HEK293 (cell line): Measurements from ENCODE around the gene ASB8.
A peak's percentile ranks its signal among the peaks of the same experiment; 100 is the strongest.

ENCODE experiments used
- CTCF ChIA-PET: fragments of 350-600 bp; formaldehyde crosslinking; extraction: SDS; loops from one replicate; lab custom pipeline; 2021; ENCODE audit warnings: antibody characterized with exemption; lab: Yijun Ruan, JAX
- POLR2A ChIA-PET: fragments of 300-600 bp; formaldehyde crosslinking; extraction: SDS; loops from one replicate; lab custom pipeline; 2020; ENCODE audit warnings: antibody characterized with exemption, inconsistent platforms; lab: Yijun Ruan, JAX
- H3K27ac ChIP-seq: fragments of 200-500 bp; sonication (Bioruptor generic); 2 replicates; pipeline ENCODE4 v1.5.1; 2014; ENCODE audit warnings: low read depth, low read length, control low read depth, inconsistent platforms; ENCODE audit errors: extremely low read depth
- H3K36me3 ChIP-seq, 2 experiments: fragments of 200-500 bp in 1 of 2; sonication (Bioruptor generic) in 1 of 2; 1 replicate in 1 of 2; 2 replicates in 1 of 2; pipeline ENCODE4 v1.5.1; 2014 to 2017; ENCODE audit warnings: inconsistent platforms in 2 of 2, low read length in 2 of 2; ENCODE audit not compliant: control insufficient read depth in 2 of 2, insufficient read depth in 1 of 2
- H3K4me1 ChIP-seq: fragments of 200-500 bp; sonication (Bioruptor generic); 2 replicates; pipeline ENCODE4 v1.5.1; 2014; ENCODE audit warnings: mild to moderate bottlenecking, low read length, inconsistent platforms; ENCODE audit not compliant: control insufficient read depth, insufficient read depth
- H3K4me3 ChIP-seq: 2 replicates; pipeline ENCODE4 v1.5.1; 2011; ENCODE audit warnings: low read depth, mild to moderate bottlenecking, control low read depth, low read length, moderate library complexity
- H3K9me3 ChIP-seq: fragments of 200-500 bp; sonication (Bioruptor generic); 2 replicates; pipeline ENCODE4 v1.5.1; 2014; ENCODE audit warnings: low read depth, low read length, inconsistent platforms; ENCODE audit not compliant: control insufficient read depth, insufficient read depth
- BCL11B ChIP-seq: fragments of 450-650 bp; formaldehyde crosslinking; IDR thresholded peaks from 2 replicates; pipeline ENCODE4 v1.5.1; 2016; ENCODE audit warnings: low read depth, missing biosample characterization, missing genetic modification characterization
- EGR2 ChIP-seq: fragments of 450-650 bp; formaldehyde crosslinking; IDR thresholded peaks from 2 replicates; pipeline ENCODE4 v1.5.1; 2016; ENCODE audit warnings: low read depth, missing biosample characterization, missing genetic modification characterization
- MEIS1 ChIP-seq: sonication (generic); formaldehyde crosslinking; IDR thresholded peaks from 2 replicates; pipeline ENCODE4 v1.8.1; 2022; ENCODE audit warnings: missing genetic modification reagents, mild to moderate bottlenecking, borderline replicate concordance
- SALL2 ChIP-seq: fragments of 450-650 bp; formaldehyde crosslinking; IDR thresholded peaks from 2 replicates; pipeline ENCODE4 v1.5.0; 2017; ENCODE audit warnings: missing biosample characterization, mild to moderate bottlenecking, missing genetic modification characterization, borderline replicate concordance
- SCRT2 ChIP-seq: fragments of 450-650 bp; formaldehyde crosslinking; IDR thresholded peaks from 2 replicates; pipeline ENCODE4 v1.5.1; 2016; ENCODE audit warnings: missing biosample characterization, missing genetic modification characterization
- TCF7L2 ChIP-seq: IDR thresholded peaks from 2 replicates; pipeline ENCODE4 v1.6.1; 2011; ENCODE audit warnings: low read depth, mild to moderate bottlenecking, inconsistent platforms, low read length, moderate library complexity, borderline replicate concordance
- ZNF112 ChIP-seq: fragments of 450-650 bp; formaldehyde crosslinking; IDR thresholded peaks from 2 replicates; pipeline ENCODE4 v1.5.0; 2017; ENCODE audit warnings: missing biosample characterization, missing genetic modification characterization
- ZNF121 ChIP-seq: fragments of 450-650 bp; formaldehyde crosslinking; IDR thresholded peaks from 2 replicates; pipeline ENCODE4 v1.5.1; 2016; ENCODE audit warnings: missing biosample characterization, missing genetic modification characterization
- ZNF140 ChIP-seq: fragments of 450-650 bp; formaldehyde crosslinking; IDR thresholded peaks from 2 replicates; pipeline ENCODE4 v1.5.1; 2016; ENCODE audit warnings: missing biosample characterization, missing genetic modification characterization
- ZNF169 ChIP-seq: fragments of 450-650 bp; formaldehyde crosslinking; IDR thresholded peaks from 2 replicates; pipeline ENCODE4 v1.5.1; 2016; ENCODE audit warnings: missing biosample characterization, missing genetic modification characterization
- ZNF324 ChIP-seq: fragments of 450-650 bp; formaldehyde crosslinking; IDR thresholded peaks from 2 replicates; pipeline ENCODE4 v1.5.1; 2016; ENCODE audit warnings: missing biosample characterization, missing genetic modification characterization
- ZNF426 ChIP-seq: fragments of 450-650 bp; formaldehyde crosslinking; IDR thresholded peaks from 2 replicates; pipeline ENCODE4 v1.5.1; 2017; ENCODE audit warnings: missing biosample characterization, missing genetic modification characterization, mild to moderate bottlenecking, inconsistent platforms, moderate library complexity
- ZNF501 ChIP-seq: fragments of 450-650 bp; formaldehyde crosslinking; IDR thresholded peaks from 2 replicates; pipeline ENCODE4 v1.5.1; 2016; ENCODE audit warnings: missing biosample characterization, missing genetic modification characterization
- ZNF529 ChIP-seq: fragments of 450-650 bp; formaldehyde crosslinking; IDR thresholded peaks from 2 replicates; pipeline ENCODE4 v1.5.1; 2017; ENCODE audit warnings: missing genetic modification characterization, missing biosample characterization; ENCODE audit not compliant: insufficient replicate concordance
- ZNF530 ChIP-seq: fragments of 450-650 bp; formaldehyde crosslinking; IDR thresholded peaks from 2 replicates; pipeline ENCODE4 v1.5.1; 2016; ENCODE audit warnings: low read depth, missing biosample characterization, missing genetic modification characterization
- ZNF785 ChIP-seq: fragments of 450-650 bp; formaldehyde crosslinking; IDR thresholded peaks from 2 replicates; pipeline ENCODE4 v1.5.1; 2016; ENCODE audit warnings: missing biosample characterization, missing genetic modification characterization
- ZSCAN30 ChIP-seq: fragments of 450-650 bp; IDR thresholded peaks from 2 replicates; pipeline ENCODE4 v1.5.1; 2018; ENCODE audit warnings: missing biosample characterization, mild to moderate bottlenecking, missing genetic modification characterization, moderate library complexity
- TF ChIP-seq, protein P1 (sequence below): fragments of 450-650 bp; formaldehyde crosslinking; IDR thresholded peaks from 2 replicates; pipeline ENCODE4 v1.5.1; 2016; ENCODE audit warnings: missing biosample characterization, missing genetic modification characterization
- TF ChIP-seq, protein P2 (sequence below): IDR thresholded peaks from 2 replicates; pipeline ENCODE4 v1.6.1; 2011; ENCODE audit warnings: mild to moderate bottlenecking, low read depth, low read length, borderline replicate concordance
- TF ChIP-seq, protein P3 (sequence below): fragments of 450-650 bp; formaldehyde crosslinking; IDR thresholded peaks from 2 replicates; pipeline ENCODE4 v1.5.1; 2016; ENCODE audit warnings: missing biosample characterization, missing genetic modification characterization
- TF ChIP-seq, protein P4 (sequence below): fragments of 450-650 bp; formaldehyde crosslinking; IDR thresholded peaks from 2 replicates; pipeline ENCODE4; 2016; ENCODE audit warnings: missing biosample characterization, missing genetic modification characterization
- TF ChIP-seq, protein P5 (sequence below): fragments of 450-650 bp; formaldehyde crosslinking; IDR thresholded peaks from 2 replicates; pipeline ENCODE4 v1.5.1; 2016; ENCODE audit warnings: missing biosample characterization, missing genetic modification characterization, borderline replicate concordance

ASB8 gene, protein sequence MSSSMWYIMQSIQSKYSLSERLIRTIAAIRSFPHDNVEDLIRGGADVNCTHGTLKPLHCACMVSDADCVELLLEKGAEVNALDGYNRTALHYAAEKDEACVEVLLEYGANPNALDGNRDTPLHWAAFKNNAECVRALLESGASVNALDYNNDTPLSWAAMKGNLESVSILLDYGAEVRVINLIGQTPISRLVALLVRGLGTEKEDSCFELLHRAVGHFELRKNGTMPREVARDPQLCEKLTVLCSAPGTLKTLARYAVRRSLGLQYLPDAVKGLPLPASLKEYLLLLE

DNA sequence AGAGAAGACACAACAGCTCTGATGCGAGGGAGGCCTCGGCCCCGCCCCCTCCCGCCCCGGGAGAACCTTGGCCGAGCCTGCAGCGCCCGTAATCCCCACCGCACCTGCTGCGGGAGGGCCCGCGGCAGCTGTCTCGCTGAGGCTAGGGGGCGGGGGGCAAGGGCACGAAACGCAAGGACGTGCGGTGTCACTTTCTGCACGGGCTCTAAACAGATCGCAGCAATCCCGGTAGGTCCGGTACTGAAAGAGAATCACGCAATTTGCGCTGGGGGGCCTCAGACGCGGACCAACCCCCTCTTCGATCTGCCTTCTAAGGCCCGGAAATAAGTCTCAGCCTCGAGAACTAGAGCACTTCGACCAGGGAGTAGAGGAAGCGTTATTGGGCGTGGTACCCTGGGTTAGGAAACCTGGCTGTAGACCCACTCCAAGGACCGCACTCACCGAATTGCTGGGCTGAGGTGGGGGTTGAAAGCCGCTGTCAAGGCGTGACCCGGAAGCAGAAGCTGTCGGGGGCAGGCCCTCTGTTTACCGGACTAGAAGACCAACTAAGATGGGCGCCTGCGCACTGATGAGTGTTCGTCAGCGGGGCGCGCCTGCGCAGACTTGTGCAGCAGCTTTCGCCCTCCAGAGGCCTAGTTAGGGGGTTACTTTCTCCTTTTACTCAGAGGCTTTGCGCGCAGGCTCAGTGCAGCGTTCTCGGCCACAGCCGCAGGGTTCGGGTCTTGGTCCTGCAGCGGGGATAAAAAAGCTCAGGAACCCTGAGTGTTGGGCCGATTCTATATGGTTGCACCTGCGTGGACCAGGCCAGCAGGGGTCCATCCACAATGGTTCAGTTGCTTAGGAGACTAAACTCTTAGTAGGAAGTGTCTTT lies at the start of gene ASB8:
TSS of gene ASB8 (minus strand) at position 498 of the 871 bp plus-strand sequence. CDS start 4,019 bp downstream, outside the sequence.
- Histone ChIP-seq H3K9me3 (no peaks in the 10 kb centered on the region), H3K4me3 (peak within 1 kb of the TSS; percentile 86), H3K27ac (peak within 1 kb of the TSS; percentile 70), H3K4me1 (no peaks in the 10 kb centered on the region), H3K36me3 (peaks cover 8 to 16% of the 10 kb centered on the region in 2 experiments)
- ChIA-PET POLR2A (interaction anchor here (1.0 to 2.0 kb wide), 11 partner anchors 11 to 156 kb away, joined by 3 to 20 read pairs (median 4); partner anchors contain the start of genes CCDC184, PFKM and SENP1), CTCF (interaction anchor here (0.6 to 2.0 kb wide), 11 partner anchors 8 to 432 kb away, joined by 3 to 6 read pairs (median 4); partner anchors contain the start of gene ENDOU)
- TF ChIP-seq SCRT2 (tag by site-specific recombination) (peak; percentile 54), ZNF530 (no peak), SALL2 (tag by site-specific recombination) (no peak), ZNF426 (tag by site-specific recombination) (no peak), BCL11B (tag by site-specific recombination) (no peak), ZNF501 (tag by site-specific recombination) (peak; percentile 92), ZNF140 (tag by site-specific recombination) (no peak), ZNF169 (tag by site-specific recombination) (no peak), ZNF112 (tag by site-specific recombination) (no peak), MEIS1 (CRISPR knock-in tag) (no peak), TCF7L2 (no peak), ZNF785 (no peak), ZNF529 (tag by site-specific recombination) (no peak), ZNF324 (tag by site-specific recombination) (0 out of 2 replicates have a peak, but pooled peaks have one; percentile 16), ZNF121 (tag by site-specific recombination) (no peak), EGR2 (tag by site-specific recombination) (peak; percentile 8; the same call in 1 of the 2 replicates), ZSCAN30 (tag by site-specific recombination) (peak; percentile 59; the same call in 1 of the 2 replicates)
- TF ChIP-seq, protein P1, sequence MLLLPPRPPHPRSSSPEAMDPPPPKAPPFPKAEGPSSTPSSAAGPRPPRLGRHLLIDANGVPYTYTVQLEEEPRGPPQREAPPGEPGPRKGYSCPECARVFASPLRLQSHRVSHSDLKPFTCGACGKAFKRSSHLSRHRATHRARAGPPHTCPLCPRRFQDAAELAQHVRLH (tag by site-specific recombination), result 0 out of 2 replicates have a peak, but pooled peaks have one; percentile 37
- TF ChIP-seq, protein P2, sequence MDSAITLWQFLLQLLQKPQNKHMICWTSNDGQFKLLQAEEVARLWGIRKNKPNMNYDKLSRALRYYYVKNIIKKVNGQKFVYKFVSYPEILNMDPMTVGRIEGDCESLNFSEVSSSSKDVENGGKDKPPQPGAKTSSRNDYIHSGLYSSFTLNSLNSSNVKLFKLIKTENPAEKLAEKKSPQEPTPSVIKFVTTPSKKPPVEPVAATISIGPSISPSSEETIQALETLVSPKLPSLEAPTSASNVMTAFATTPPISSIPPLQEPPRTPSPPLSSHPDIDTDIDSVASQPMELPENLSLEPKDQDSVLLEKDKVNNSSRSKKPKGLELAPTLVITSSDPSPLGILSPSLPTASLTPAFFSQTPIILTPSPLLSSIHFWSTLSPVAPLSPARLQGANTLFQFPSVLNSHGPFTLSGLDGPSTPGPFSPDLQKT, result no peak
- TF ChIP-seq, protein P3, sequence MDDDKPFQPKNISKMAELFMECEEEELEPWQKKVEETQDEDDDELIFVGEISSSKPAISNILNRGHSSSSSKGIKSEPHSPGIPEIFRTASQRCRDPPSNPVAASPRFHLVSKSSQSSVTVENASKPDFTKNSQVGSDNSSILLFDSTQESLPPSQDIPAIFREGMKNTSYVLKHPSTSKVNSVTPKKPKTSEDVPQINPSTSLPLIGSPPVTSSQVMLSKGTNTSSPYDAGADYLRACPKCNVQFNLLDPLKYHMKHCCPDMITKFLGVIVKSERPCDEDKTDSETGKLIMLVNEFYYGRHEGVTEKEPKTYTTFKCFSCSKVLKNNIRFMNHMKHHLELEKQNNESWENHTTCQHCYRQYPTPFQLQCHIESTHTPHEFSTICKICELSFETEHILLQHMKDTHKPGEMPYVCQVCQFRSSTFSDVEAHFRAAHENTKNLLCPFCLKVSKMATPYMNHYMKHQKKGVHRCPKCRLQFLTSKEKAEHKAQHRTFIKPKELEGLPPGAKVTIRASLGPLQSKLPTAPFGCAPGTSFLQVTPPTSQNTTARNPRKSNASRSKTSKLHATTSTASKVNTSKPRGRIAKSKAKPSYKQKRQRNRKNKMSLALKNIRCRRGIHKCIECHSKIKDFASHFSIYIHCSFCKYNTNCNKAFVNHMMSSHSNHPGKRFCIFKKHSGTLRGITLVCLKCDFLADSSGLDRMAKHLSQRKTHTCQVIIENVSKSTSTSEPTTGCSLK, result no peak
- TF ChIP-seq, protein P4, sequence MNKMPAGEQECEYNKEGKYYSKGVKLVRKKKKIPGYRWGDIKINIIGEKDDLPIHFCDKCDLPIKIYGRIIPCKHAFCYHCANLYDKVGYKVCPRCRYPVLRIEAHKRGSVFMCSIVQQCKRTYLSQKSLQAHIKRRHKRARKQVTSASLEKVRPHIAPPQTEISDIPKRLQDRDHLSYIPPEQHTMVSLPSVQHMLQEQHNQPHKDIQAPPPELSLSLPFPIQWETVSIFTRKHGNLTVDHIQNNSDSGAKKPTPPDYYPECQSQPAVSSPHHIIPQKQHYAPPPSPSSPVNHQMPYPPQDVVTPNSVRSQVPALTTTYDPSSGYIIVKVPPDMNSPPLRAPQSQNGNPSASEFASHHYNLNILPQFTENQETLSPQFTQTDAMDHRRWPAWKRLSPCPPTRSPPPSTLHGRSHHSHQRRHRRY (tag by site-specific recombination), result no peak
- TF ChIP-seq, protein P5, sequence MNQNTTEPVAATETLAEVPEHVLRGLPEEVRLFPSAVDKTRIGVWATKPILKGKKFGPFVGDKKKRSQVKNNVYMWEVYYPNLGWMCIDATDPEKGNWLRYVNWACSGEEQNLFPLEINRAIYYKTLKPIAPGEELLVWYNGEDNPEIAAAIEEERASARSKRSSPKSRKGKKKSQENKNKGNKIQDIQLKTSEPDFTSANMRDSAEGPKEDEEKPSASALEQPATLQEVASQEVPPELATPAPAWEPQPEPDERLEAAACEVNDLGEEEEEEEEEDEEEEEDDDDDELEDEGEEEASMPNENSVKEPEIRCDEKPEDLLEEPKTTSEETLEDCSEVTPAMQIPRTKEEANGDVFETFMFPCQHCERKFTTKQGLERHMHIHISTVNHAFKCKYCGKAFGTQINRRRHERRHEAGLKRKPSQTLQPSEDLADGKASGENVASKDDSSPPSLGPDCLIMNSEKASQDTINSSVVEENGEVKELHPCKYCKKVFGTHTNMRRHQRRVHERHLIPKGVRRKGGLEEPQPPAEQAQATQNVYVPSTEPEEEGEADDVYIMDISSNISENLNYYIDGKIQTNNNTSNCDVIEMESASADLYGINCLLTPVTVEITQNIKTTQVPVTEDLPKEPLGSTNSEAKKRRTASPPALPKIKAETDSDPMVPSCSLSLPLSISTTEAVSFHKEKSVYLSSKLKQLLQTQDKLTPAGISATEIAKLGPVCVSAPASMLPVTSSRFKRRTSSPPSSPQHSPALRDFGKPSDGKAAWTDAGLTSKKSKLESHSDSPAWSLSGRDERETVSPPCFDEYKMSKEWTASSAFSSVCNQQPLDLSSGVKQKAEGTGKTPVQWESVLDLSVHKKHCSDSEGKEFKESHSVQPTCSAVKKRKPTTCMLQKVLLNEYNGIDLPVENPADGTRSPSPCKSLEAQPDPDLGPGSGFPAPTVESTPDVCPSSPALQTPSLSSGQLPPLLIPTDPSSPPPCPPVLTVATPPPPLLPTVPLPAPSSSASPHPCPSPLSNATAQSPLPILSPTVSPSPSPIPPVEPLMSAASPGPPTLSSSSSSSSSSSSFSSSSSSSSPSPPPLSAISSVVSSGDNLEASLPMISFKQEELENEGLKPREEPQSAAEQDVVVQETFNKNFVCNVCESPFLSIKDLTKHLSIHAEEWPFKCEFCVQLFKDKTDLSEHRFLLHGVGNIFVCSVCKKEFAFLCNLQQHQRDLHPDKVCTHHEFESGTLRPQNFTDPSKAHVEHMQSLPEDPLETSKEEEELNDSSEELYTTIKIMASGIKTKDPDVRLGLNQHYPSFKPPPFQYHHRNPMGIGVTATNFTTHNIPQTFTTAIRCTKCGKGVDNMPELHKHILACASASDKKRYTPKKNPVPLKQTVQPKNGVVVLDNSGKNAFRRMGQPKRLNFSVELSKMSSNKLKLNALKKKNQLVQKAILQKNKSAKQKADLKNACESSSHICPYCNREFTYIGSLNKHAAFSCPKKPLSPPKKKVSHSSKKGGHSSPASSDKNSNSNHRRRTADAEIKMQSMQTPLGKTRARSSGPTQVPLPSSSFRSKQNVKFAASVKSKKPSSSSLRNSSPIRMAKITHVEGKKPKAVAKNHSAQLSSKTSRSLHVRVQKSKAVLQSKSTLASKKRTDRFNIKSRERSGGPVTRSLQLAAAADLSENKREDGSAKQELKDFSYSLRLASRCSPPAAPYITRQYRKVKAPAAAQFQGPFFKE, result no peak
